Activated naive CD8-positive, alpha-beta T cell treated with anti-CD3 and anti-CD28 coated beads, Interleukin-2, amount 10 ng/mL, durations not matched to agents 7 days and 5 days (primary cell): ENCODE results near the gene GRIP2. TPM values are rescaled to one million over a fixed set of nuclear protein-coding genes. Genes with fewer than 3 reads are reported as not detected.
"Not testable (repeated sequence)": the region's sequence is repeated elsewhere in the genome, so short reads cannot be mapped to it uniquely, and the experiment has no call there.

Experiments
- ATAC-seq: fragments of 150-1000 bp; cut with Tn5 transposase; one replicate; pipeline ENCODE4 v1.10.0; 2021; ENCODE audit warnings: low read depth, moderate library complexity
- POLR2A ChIA-PET: fragments of 350-600 bp; sonication (Branson Sonifier 250); formaldehyde crosslinking; loops from one replicate; lab custom pipeline; 2021; ENCODE audit warnings: antibody characterized with exemption; lab: Charles Lee
- DNase-seq: peaks from one replicate; pipeline ENCODE4 v3.0.0; 2021
- H3K27ac Mint-ChIP-seq: one replicate; pipeline ENCODE4 v1.8.0; 2022; ENCODE audit warnings: mild to moderate bottlenecking, mixed read lengths
- H3K27me3 Mint-ChIP-seq: one replicate; pipeline ENCODE4 v1.8.0; 2022; ENCODE audit warnings: mild to moderate bottlenecking, moderate library complexity, mixed read lengths
- H3K36me3 Mint-ChIP-seq: one replicate; pipeline ENCODE4 v1.8.0; 2021; ENCODE audit warnings: mild to moderate bottlenecking, mixed read lengths
- H3K4me1 Mint-ChIP-seq: one replicate; pipeline ENCODE4 v1.8.0; 2021; ENCODE audit warnings: mixed read lengths
- H3K4me3 Mint-ChIP-seq: one replicate; pipeline ENCODE4 v1.8.0; 2022; ENCODE audit warnings: mild to moderate bottlenecking, moderate library complexity, mixed read lengths
- H3K9me3 Mint-ChIP-seq: one replicate; pipeline ENCODE4 v1.8.0; 2021; ENCODE audit warnings: mixed read lengths
- total RNA-seq, 2 experiments: library from RNA; stranded (reverse); gene quantifications; one replicate each; pipeline ENCODE4 v1.2.3, GENCODE V29; 2021

Gene GRIP2
- total RNA-seq, 2 experiments from 2014 or later = not detected

- Mint-ChIP-seq H3K36me3 (no peaks in the 10 kb centered on the region), H3K4me3 (no peak overlapping the region), H3K27ac (no peak overlapping the region), H3K27me3 (no peaks in the 10 kb centered on the region), H3K9me3 (no peaks in the 10 kb centered on the region), H3K4me1 (no peaks in the 10 kb centered on the region)
- ATAC-seq (no peak), DNase-seq (peak; percentile 7)
- POLR2A ChIA-PET = no interaction called here
Observed at GRCh38 chr3:14516738-14517345, 23.3 kb downstream of the GRIP2 start.

GRCh38 chr3:14515526-14515925, 24.6 kb downstream of the GRIP2 start:
- H3K27ac Mint-ChIP-seq, DNase-seq, ATAC-seq, POLR2A ChIA-PET, H3K4me1 Mint-ChIP-seq, H3K4me3 Mint-ChIP-seq, H3K27me3 Mint-ChIP-seq, H3K36me3 Mint-ChIP-seq, H3K9me3 Mint-ChIP-seq: not testable (repeated sequence)

- Mint-ChIP-seq H3K4me1 (no peaks in the 10 kb centered on the region), H3K9me3 (no peaks in the 10 kb centered on the region), H3K27ac (no peak overlapping the region), H3K27me3 (peaks cover 2% of the 10 kb centered on the region), H3K4me3 (no peak overlapping the region), H3K36me3 (no peaks in the 10 kb centered on the region)
- POLR2A ChIA-PET = no interaction called here
- ATAC-seq = no peak
- DNase-seq = peak; percentile 13
Observed at GRCh38 chr3:14514323-14514720, 25.8 kb downstream of the GRIP2 start.

GRCh38 chr3:14513566-14514322, 26.4 kb downstream of the GRIP2 start:
- ATAC-seq (no peak), DNase-seq (peak; percentile 10)
- no peak overlapping the region for H3K27ac Mint-ChIP-seq
- H3K4me1 Mint-ChIP-seq = peaks cover 1% of the 10 kb centered on the region
- no peaks in the 10 kb centered on the region for H3K9me3 Mint-ChIP-seq
- no peaks in the 10 kb centered on the region for H3K36me3 Mint-ChIP-seq
- peaks cover 2% of the 10 kb centered on the region for H3K27me3 Mint-ChIP-seq
- H3K4me3 Mint-ChIP-seq = no peak overlapping the region
- POLR2A ChIA-PET = no interaction called here

- no peak overlapping the region for H3K27ac Mint-ChIP-seq
- H3K27me3 Mint-ChIP-seq = peaks cover 6% of the 10 kb centered on the region
- POLR2A ChIA-PET = no interaction called here
- H3K4me1 Mint-ChIP-seq = peaks cover 2% of the 10 kb centered on the region
- no peaks in the 10 kb centered on the region for H3K9me3 Mint-ChIP-seq
- ATAC-seq (no peak), DNase-seq (no peak)
- H3K36me3 Mint-ChIP-seq = no peaks in the 10 kb centered on the region
- no peak overlapping the region for H3K4me3 Mint-ChIP-seq
Observed at GRCh38 chr3:14512942-14513327, 27.2 kb downstream of the GRIP2 start.

DNA sequence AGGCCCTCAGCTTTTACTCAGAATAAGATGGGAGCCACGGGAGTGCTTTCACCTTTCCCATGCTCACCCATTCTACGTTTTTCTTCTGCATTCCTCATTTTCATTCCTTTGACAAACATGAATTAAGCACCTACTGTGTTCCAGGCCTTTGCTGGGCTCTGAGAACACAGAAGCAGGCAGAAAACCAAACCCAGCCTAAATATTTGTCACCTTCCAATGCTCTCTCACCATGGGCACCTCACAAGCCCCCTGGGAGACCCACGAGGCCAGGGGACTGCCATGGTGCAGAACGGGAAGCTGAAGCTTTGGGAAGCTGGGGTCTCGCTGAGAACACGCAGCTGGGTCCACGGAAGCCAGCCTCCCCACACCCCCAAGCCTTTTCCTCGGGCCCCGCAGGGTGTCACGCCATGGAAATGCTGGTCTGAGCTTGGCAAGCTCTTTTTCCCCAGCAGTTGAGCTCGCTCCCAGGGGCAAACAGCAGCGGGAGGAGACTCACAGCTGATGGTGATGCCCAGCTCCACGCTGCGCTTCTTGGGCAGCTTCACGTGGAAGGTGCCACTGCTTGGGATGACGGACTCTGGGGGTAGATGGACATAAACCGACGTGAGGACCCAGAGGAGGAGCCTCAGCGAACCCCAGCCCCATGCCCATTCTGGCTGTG, 27.7 kb downstream of the GRIP2 start:
- H3K27me3 Mint-ChIP-seq = peaks cover 7% of the 10 kb centered on the region
- no peak overlapping the region for H3K27ac Mint-ChIP-seq
- no peaks in the 10 kb centered on the region for H3K36me3 Mint-ChIP-seq
- H3K4me3 Mint-ChIP-seq = no peak overlapping the region
- POLR2A ChIA-PET = no interaction called here
- DNase-seq (peak; percentile 10), ATAC-seq (no peak)
- H3K9me3 Mint-ChIP-seq = no peaks in the 10 kb centered on the region
- peaks cover 2% of the 10 kb centered on the region for H3K4me1 Mint-ChIP-seq

- no peaks in the 10 kb centered on the region for H3K9me3 Mint-ChIP-seq
- DNase-seq (peak; percentile 14), ATAC-seq (no peak)
- no peaks in the 10 kb centered on the region for H3K36me3 Mint-ChIP-seq
- H3K27ac Mint-ChIP-seq = no peak overlapping the region
- H3K27me3 Mint-ChIP-seq = peaks cover 7% of the 10 kb centered on the region
- POLR2A ChIA-PET = no interaction called here
- no peak overlapping the region for H3K4me3 Mint-ChIP-seq
- H3K4me1 Mint-ChIP-seq = peaks cover 2% of the 10 kb centered on the region
Observed at GRCh38 chr3:14511623-14512280, 28.4 kb downstream of the GRIP2 start.

GRCh38 chr3:14510838-14511622, 29.1 kb downstream of the GRIP2 start:
- no peak for ATAC-seq
- no peak overlapping the region for H3K4me3 Mint-ChIP-seq
- no peaks in the 10 kb centered on the region for H3K9me3 Mint-ChIP-seq
- peak; percentile 26 for DNase-seq
- POLR2A ChIA-PET = no interaction called here
- peaks cover 7% of the 10 kb centered on the region for H3K27me3 Mint-ChIP-seq
- peaks cover 2% of the 10 kb centered on the region for H3K4me1 Mint-ChIP-seq
- no peaks in the 10 kb centered on the region for H3K36me3 Mint-ChIP-seq
- H3K27ac Mint-ChIP-seq = no peak overlapping the region

- Mint-ChIP-seq H3K27ac (no peak overlapping the region), H3K36me3 (no peaks in the 10 kb centered on the region), H3K4me3 (no peak overlapping the region), H3K9me3 (no peaks in the 10 kb centered on the region), H3K27me3 (peaks cover 7% of the 10 kb centered on the region), H3K4me1 (peaks cover 2% of the 10 kb centered on the region)
- DNase-seq (peak; percentile 27), ATAC-seq (no peak)
- POLR2A ChIA-PET = no interaction called here
Observed at GRCh38 chr3:14509796-14510100, 30.4 kb downstream of the GRIP2 start.

- peaks cover 7% of the 10 kb centered on the region for H3K27me3 Mint-ChIP-seq
- peak; percentile 83 for DNase-seq
- ATAC-seq = peak; percentile 72
- H3K4me1 Mint-ChIP-seq = peaks cover 2% of the 10 kb centered on the region
- H3K4me3 Mint-ChIP-seq = no peak overlapping the region
- H3K36me3 Mint-ChIP-seq = no peaks in the 10 kb centered on the region
- no peaks in the 10 kb centered on the region for H3K9me3 Mint-ChIP-seq
- no peak overlapping the region for H3K27ac Mint-ChIP-seq
- POLR2A ChIA-PET = no interaction called here
Observed at GRCh38 chr3:14508966-14509795, 31.0 kb downstream of the GRIP2 start.

DNA sequence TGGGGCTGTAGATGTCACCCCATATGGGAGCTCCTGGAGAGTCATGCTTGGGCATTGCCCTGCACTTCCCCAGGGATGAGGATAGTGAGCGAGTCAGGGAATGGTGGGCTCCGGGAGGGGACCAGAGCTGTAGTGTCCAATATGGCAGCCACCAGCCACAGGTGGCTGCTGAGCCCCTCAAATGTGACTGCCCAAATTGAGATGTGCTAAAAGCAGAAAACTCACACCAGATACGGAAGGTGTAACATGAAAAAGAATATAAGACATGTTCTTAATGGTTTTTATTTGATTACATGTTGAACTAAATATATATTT, 31.7 kb downstream of the GRIP2 start:
- POLR2A ChIA-PET = no interaction called here

DNA sequence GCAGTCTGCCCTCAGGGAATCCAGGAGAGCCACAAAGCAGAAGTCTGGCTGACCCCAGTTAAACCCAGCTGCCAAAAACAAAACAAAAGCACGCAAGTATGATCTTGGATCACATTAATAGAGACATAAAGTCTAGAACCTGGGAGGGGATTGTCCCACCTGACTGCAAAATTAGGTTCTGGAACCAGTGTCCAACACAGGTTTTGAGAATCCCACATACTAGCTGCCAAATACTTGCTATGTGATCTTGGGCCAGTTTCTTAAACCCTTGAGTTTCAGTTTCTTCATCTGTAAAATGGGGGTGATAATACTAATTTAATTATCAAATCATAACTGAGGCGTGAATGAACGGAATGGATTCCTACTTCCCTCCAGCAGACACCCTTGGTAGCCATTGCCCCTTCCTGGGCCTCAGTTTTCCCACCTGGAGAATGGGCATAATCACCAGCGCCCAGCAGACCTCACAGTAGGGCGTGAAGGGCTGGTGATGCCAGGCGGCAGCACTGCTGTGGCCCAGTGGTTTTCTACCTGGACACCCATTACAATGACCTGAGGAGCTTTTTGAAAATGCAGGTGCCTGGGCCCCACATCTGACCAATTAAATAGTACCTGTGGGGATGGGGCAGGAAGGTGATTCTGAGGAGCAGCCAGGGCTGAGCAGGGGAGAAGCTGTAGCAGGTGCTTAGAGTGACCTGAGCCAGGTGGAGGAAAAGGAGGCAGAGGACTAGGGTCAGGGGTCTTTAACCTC, 32.2 kb downstream of the GRIP2 start:
- Mint-ChIP-seq H3K27me3 (peaks cover 7% of the 10 kb centered on the region), H3K4me3 (no peak overlapping the region), H3K4me1 (peaks cover 2% of the 10 kb centered on the region), H3K9me3 (peaks cover 6% of the 10 kb centered on the region), H3K36me3 (no peaks in the 10 kb centered on the region), H3K27ac (no peak overlapping the region)
- POLR2A ChIA-PET = no interaction called here
- peak; percentile 12 for DNase-seq
- ATAC-seq = no peak

More for the DNA sequence above, 31.7 kb downstream of the GRIP2 start:
- H3K9me3 Mint-ChIP-seq = peaks cover under 1% of the 10 kb centered on the region
- no peak for DNase-seq
- H3K27ac Mint-ChIP-seq = no peak overlapping the region
- H3K4me3 Mint-ChIP-seq = no peak overlapping the region
- peaks cover 7% of the 10 kb centered on the region for H3K27me3 Mint-ChIP-seq
- no peak for ATAC-seq
- H3K4me1 Mint-ChIP-seq = peaks cover 2% of the 10 kb centered on the region
- H3K36me3 Mint-ChIP-seq = no peaks in the 10 kb centered on the region
